ENCODE measurements around the gene LMCD1.
A peak's percentile ranks its signal among the peaks of the same experiment; 100 is the strongest.

Gene LMCD1

DNA sequence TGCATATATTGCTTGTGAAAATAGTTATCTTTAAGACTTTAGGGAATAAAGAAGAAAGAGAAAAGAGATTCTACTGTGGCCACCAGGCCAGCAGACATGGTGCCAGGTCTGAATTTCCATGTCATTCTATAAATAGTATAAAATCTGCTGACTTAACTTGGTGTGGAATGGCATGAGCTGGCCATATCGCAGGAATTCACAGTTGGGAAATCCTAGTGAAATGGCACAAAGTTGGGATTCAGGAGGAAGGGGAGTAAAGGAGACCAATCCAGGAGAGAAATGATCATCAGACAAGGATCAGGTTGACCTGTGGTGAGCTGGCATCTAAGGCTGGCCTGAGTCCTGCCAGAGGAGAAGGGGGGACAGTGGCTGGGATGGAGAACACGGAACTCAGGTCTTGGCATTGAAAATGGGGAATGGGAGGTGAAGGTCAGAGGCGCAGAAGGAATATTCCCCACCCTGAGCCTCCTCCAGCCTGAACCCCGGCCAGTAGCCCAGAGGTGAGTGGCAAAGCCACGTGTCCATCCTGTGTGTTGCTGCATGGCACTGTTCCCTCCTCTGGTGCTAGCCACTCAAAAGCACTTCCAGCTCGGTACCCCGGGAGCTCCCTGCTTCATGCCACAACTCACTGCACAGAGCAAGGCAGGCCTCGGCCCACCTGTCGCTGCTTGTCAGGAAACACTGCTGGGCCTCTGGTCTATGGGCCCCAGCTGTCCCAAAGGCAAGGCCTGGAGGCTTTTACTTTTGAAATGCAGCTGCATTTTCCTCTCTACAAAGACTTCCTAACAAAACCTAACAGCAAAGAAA, 91.6 kb downstream of the LMCD1 start:
- DNase-seq (ENCODE audit: low spot score), result no peak

DNA sequence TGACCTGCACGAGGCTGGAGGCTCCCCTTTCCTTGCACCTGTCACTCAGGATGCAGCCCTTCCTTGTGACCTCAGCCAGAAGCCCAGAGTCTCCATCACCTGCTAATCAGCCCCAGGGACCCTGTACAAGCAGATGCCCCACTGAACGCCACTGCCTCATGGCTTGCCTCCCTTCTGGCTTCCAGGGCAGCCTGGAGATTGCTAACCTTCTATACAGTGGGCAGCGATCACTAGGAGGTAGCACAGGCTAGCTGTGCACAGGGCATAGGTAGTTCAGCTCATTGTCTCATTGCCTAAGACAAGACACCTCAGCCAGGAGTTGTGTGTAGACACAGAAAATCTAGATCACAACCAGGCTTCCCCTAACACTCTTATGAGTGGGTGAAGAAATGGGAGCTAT, 93.6 kb downstream of the LMCD1 start:
- no peak for DNase-seq (ENCODE audit: low spot score)

DNA sequence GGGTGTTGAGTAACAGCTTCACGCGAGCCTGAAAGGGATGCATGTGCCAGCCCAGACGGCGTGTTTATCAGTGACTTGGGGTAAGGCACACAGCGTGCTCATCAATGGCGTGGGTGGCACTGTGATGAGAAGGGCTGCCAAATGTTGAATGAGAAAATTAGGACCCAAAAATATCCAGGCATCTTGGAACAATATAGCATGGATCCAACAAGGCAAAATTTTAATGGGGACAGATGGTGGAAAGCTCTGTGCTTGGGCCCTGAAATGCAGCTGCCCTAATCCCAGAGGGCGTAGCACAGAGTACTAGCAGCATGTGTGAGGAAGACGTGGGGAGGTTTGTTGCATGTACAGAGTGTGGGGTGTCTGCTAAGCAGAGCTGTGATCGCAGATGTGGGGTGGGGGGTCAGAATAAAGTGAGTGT, 94.1 kb downstream of the LMCD1 start:
- no peak for DNase-seq (ENCODE audit: low spot score)

DNA sequence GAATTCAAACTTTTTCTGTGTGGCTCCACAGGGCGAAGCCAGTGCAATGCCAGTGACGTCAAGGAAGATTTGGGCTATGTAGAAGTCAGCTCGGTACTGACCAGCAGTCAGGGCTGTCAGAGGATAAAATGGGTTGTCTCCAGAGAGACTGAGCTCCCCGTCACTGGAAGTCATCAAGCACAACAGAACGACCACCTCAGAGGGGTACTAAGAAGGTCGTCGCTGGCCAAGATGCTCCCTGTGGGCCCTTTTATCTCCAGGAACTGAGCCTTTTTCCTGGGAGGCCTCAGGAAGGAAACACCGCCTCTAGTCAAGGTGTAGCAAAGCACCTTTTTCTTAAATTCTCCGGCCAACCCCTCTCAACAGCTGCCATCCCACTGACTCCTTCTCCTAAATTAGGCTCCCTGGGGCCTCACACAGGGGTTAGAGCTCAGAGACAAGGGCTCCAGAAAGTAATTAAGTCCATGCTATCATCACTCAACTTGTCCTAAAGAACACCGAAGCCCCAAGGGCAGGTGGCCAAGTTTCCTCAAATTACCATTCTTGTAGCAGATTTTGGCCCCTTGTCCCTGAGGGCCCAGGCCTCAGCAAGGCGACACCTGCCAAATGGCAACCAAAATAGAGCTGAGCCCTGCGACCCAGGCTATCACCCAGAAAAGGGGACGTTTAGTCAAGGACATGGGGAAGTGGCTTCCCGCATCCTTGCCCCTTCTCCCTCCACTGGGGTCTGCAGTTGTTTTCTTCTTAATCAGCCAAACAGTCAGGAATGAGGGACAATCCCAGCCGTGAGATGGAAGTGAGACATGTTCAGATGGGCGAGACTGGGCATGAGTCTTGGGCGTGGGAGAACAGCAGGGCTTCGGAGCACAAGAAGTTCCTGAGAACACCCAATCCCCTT, 94.9 kb downstream of the LMCD1 start:
- DNase-seq (ENCODE audit: low spot score), result no peak

DNA sequence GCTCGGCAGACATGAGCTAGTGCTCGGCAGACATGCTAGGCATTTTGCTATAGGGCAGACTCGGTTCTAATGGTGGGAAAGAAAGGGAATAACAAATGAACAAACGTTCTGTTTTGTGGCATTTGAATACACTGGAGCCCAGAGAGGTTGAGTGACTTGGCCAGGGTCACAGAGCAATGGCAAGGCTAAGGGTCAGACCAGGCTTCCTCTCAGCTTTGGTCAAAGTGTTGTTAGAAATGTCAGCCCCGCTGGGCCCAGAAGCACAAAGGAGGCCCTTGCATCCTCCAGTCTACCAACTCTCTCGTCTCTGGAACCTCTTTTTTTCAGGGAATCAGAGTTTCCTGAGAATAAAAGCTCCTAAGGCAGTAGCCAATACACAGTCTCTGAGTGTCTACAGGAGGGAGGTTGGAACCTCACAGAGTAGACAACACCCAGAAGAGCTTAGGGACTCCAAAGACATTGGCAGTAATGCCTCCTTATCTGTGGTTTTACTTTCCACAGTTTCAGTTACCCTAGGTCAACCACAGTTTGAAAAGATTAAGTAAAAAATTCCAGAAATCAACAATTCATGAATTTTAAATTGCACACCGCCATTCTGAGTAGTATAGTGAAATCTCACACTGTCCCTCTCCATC, 95.7 kb downstream of the LMCD1 start:
- no peak for DNase-seq (ENCODE audit: low spot score)

DNA sequence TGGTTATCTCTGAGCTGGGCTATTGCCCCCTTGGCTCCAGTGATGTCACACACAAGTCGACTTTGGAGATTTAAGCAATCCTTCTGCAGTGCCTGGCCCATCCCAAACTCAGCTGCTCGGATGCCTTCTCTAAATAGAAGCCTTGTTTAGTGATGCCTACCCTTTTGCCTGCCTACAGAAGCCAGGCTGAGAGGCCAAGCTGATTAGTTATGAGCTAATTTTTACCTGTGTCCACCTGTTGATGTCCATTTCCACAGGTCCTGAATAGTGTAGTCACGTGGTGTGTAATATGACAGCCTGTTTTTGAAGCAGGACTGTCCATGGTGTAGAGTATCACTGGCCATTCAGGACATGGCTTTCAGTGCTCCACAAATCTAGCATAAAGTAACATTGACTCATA, 97.5 kb downstream of the LMCD1 start:
- no peak for DNase-seq (ENCODE audit: low spot score)

DNA sequence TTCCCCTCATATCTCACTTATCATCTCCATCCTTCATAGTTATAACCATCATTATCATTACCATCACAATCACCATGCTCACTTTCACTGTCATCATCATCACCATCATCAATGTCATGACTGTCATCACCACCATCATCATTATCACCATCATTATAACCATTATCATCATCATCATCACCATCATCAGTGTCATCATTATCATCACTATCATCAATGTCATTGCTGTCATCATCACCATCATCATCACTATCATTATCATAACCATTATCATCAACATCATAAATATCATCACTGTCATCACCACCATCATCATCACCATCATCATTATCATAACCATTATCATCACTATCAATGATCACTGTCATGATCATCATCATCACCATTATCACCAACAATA, 98.8 kb downstream of the LMCD1 start:
- DNase-seq (ENCODE audit: low spot score), result no peak

DNA sequence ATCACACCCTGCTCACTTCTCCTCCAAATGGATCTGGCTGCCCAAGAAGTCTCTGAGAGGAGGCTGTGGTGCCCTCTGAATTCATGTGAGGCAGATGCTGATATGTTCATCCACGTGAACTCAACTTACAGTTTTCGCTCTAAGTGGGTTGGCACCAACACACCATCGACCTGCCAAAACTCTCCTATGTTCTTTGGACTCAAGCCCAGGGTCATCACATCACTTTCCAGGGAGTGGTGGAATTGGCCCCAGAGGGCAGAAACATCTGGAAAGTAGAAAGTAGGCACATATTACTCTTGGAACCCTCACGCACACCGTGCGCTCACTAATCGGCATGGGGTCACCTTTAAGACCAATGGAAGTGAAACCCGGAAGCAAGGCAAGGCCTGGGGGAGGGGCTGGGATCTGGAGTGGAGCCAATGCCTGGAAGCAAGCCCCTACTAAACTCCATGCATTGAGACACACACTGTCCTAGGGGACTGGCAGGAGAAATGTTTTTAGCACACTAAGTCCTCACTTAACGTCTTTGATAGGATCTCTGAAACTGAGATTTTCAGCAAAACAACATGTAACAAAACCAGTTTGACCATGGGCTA, 101.6 kb downstream of the LMCD1 start:
- no peak for DNase-seq (ENCODE audit: low spot score)

DNA sequence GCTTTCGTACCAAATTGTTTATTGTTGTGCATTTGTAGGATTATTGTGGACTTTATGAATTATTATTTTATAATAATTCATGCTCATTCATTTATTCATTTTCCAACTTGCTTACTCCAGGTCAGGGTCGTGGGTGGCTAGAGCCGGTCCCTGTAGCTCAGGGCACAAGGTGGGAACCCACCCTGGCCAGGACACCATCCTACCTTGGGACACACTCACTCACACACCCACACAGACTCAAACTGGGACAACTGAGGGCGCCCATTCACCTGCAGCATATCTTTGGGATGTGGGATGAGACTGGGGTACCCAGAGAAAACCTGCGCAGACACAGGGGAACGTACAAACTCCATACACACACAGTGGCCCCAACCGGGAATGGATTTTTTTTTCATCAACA, 102.4 kb downstream of the LMCD1 start:
- DNase-seq (ENCODE audit: low spot score), result no peak

DNA sequence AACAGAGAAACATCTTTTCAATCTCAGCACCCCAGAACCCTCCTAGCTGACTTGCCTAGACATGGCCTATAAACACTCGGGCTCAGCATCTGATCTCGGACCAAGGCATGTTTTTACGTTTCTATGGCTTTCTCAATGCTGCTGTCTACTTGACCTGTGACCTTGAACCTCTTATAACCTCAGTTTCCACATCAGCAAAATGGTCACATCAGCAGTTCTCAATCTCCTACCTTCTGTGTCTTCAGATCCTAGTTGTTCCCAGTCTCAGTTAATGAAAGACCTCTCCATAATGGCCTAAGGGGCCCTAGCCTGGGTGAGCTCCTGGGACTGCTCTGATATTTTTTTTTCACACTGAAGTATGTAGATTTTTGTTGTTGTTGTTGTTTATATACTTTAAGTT, 103.4 kb downstream of the LMCD1 start:
- no peak for DNase-seq (ENCODE audit: low spot score)

DNA sequence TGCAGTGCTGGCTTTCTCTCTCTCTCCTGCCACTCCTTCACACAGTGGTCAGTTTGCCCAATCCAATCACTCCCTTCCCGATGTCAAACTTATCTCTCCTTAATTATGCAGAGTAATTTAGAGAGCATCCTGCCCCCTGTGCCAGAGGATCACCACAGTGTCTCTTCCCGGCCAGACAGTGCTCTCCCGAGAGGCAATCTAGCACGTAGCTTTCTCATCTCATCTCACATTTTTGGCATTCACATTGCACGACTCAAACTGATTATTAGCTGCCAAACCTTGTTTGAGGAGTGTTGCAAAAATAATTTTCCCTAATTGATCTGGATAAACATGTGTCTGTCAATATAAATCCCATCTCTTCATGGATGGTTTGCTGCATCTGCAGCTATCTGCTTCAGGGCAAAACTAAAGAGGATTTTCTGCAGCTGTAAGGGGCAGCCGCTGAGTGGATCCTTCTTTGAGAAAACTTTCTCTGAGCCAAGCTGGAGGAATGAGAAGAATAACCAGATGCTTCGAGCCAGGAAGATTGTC, 105.1 kb downstream of the LMCD1 start:
- DNase-seq (ENCODE audit: low spot score), result no peak

DNA sequence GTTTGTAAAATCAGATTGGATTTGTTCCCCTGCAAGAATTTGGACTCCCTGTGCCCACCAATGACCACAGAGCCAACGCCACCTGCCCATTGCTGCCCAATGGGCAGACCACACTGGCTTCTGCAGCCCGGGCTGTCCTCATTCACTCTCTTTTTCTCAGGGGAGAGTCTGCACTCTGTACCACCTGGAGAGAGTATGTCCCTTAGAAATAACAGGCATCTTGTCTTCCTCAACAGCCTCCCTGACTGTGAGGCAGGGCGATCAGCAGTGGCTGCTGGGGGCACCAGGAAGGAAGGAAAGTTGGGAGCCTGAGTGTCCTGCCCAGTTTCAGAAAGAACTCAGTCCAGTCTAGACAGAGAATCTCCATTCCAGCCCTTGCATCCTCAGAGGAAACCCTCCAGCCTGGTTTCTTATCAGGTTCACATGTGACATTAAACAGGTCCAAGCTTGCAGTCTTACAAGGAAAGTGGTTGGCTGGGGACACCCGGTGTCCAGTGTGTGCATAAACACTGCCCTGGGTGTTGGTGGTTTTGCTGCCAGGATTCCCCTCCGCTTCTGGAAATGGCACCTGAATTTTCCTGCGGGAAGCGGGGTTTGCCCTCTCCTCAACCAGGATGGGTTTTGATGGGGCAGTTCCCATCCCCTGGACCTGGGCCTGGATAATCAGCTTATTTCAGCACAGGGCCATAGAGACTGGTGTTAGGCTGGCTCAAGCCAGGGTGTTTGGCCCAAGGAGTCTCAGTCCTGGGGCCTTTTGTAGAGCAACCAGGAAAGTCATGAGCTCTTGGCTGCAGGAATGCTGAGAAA, 105.8 kb downstream of the LMCD1 start:
- DNase-seq (ENCODE audit: low spot score), result peak; percentile 53

DNA sequence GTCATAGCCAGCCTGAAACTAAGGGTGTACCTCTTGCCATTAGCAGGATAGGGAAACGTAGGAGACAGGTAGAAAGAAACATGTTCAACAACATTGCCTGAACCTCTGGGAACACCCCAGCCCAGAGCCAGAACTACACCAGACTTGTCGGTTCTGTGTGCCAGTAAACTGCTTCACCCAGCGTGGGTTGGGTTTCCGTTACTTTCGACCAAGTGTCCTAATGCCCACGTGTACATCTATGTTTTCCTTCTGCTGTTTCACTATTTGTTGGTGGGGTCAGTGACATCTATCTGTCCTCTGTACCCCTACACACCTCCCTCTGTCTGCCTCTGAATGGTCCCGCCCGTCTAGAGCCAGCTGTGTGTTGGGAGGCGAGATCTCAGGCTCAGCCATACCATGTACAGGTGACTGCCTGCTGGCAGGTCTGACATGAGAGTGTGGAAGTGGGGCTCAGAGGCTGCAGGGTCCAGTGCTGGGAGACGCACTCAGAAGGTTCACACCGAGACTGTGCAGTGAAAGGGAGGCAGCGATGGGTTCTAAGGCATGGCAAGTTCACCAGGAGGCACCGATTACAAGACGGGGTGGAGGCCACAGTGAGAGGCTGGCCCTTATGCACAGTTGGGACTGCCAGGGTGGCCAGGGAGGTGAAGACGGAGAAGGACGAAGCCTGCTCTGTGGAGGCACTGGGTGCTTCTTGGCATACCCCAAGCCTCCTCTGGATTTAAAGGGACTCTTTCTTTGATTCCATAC, 106.6 kb downstream of the LMCD1 start:
- no peak for DNase-seq (ENCODE audit: low spot score)

DNA sequence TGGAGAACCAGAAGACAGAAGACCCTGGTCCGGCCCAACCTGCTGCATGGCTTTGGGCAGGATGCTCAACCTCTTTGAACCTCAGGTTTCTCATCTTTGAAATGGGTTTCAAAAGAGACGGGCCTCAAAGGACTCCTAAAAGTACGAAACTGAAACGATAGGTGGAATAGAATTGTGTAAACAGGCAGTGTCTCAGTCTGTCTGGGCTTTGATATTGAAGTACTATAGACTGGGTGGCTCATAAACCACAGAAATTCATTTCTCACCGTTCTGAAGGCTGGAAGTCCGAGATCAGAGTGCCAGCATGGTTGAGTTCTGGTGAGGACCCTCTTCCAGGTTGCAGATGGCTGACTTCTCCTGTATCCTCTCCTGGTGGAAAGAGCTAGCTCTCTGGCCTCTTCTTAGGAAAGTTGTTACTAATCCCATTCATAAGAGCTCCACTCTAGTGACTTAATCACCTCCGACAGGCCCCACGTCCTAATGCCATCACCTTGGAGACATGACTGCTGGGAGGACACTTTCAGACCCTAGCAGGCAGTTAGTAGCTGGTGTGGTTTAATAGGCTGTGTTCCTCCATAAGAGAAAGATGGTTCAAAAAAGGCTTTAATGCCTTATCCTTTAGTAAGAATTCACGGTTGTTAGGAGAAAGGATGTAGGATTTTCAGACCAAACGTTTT, 107.3 kb downstream of the LMCD1 start:
- no peak for DNase-seq (ENCODE audit: low spot score)

DNA sequence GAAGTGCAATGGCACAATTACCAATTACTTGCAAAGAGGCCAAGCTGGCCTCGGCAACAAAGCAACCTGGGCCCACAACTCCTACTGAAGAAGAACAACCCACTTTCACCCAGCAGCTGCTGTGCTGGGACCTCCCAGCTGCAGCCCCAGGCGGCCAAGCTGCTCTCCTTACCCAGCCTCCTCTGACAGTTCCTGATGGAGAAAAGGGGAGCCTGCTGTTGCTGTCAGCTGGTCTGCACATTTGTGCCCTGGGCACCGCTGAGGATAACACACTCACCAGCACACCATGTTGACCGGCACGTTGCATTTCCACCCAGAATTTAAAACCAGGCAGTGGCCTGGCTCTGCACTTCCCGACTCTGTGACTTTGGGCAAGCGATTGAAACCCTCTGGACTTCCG, 109.3 kb downstream of the LMCD1 start:
- no peak for DNase-seq (ENCODE audit: low spot score)

DNA sequence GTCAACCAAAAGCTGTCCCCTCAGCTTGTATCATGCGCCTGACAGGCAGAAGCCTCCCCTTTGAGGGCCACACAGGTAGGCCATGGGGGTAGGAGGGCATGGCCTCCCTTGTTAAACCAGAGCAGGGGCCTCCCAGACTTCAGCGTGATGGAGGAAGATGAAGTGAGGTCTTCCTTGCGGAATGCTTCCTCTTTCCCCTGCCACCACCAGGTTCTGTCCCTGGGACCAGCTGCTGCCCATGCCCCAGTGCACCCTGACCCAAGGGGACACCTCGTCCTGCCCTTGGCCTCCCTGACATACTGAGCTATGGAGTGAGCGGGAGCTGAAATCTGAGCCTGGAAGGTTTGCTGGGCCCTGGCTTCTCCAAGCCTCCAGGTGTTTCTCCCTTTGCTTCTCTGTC, 116.3 kb downstream of the LMCD1 start:
- DNase-seq (ENCODE audit: low spot score), result no peak

DNA sequence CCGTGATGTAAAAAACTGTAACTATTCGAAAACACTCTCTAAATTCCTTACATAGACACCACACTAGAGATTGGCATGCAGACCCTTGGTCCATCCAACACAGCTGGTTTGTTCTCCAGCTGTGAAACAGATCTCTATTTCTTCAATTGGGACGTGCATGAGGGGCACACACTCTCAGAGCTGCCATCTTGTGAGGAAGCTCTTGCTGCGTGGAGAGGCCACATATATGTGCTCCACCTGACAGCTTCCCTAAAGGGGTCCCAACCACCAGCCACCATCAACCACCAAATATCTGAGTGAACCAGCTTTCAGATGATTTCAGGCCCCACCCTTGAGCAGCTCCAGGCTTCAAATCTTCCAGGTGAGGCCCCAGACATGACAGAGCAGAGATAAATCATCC, 117.3 kb downstream of the LMCD1 start:
- DNase-seq (ENCODE audit: low spot score), result no peak

DNA sequence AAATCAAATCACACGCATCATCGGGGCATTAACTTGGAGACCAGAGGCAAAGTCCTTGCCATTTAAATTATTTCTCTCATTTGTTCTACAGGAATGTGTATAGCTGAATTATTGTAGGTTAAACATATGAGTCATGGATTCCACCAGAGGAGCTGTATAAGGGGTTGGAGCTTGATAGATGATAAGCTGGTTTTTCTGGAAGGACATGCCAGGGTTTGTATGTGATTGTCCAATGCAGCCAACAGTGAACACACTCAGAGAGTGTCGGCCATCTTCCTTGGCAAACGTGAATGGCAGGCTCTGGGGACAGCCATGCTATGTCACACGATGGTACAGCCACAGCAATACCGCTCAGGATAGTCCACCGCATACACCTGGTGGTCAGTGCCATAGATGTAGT, 117.9 kb downstream of the LMCD1 start:
- no peak for DNase-seq (ENCODE audit: low spot score)

DNA sequence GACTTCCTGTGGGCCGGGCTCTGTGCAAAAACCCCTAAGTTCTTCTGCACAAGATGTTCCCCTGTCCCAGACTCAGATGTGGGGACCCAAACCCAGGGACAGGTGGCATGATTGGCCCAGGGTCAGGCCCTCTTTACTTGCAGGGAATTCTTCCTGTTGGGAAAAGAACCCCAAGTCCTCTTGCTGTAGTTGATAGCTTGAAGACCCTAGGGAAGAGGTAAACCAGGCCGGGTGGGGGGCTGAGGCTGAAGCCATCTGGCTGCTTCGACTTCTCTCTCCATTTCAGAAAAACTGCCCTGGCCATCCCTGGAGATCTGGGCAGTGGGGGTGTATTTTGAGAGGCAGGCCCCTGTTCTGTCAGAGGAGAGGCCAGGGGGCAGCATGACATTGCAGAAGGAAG, 119.5 kb downstream of the LMCD1 start:
- no peak for DNase-seq (ENCODE audit: low spot score)

DNA sequence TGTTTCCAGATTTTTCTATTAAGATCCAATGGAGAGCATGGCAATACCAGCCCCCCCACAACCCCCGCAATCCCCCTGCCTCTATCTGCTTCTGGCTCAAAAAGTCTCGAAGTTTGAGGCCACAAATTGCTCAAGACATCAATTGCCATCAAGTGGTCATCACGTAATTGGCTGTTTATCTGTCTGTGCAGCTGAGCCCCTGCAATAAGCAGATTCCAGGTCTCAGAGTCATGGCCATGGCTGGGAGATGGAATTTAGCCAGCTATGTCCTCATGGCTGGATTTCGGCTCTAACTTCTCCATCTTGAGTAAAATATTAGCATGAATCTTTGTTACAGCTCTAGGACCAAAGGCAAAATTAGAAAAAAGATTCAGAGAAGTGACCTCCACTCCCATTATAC, 120.2 kb downstream of the LMCD1 start:
- no peak for DNase-seq (ENCODE audit: low spot score)

Measured in HuH-7.5 (cell line).